ENCODE data around the gene GABBR2.
"Not testable (repeated sequence)": the region's sequence is repeated elsewhere in the genome, so short reads cannot be mapped to it uniquely, and the experiment has no call there.

DNA sequence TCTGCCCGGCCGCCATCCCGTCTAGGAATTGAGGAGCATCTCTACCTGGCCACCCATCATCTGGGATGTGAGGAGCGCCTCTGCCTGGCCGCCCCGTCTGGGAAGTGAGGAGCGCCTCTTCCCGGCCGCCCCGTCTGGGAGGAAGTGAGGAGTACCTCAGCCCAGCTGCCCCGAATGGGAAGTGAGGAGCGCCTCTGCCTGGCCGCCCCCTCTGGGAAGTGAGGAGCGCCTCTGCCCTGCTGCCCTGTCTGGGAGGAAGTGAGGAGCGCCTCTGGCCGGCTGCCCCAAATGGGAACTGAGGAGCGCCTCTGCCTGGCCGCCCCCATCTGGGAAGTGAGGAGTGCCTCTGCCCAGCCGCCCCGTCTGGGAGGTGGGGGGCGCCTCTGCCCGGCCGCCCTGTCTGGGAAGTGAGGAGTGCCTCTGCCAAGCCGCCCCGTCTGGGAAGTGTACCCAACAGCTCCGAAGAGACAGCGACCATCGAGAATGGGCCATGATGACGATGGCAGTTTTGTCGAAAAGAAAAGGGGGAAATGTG lies 244.5 kb downstream of the GABBR2 start:
- TF ChIP-seq, protein P1, sequence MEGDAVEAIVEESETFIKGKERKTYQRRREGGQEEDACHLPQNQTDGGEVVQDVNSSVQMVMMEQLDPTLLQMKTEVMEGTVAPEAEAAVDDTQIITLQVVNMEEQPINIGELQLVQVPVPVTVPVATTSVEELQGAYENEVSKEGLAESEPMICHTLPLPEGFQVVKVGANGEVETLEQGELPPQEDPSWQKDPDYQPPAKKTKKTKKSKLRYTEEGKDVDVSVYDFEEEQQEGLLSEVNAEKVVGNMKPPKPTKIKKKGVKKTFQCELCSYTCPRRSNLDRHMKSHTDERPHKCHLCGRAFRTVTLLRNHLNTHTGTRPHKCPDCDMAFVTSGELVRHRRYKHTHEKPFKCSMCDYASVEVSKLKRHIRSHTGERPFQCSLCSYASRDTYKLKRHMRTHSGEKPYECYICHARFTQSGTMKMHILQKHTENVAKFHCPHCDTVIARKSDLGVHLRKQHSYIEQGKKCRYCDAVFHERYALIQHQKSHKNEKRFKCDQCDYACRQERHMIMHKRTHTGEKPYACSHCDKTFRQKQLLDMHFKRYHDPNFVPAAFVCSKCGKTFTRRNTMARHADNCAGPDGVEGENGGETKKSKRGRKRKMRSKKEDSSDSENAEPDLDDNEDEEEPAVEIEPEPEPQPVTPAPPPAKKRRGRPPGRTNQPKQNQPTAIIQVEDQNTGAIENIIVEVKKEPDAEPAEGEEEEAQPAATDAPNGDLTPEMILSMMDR (IDR thresholded peaks at IDR 0.05; ENCODE audit: low read length): not testable (repeated sequence)
- TF ChIP-seq EZH2phosphoT487 (IDR thresholded peaks at IDR 0.05; ENCODE audit: low read length); EZH2 (optimal IDR thresholded peaks at IDR 0.05; ENCODE audit: low read depth, low read length): not testable (repeated sequence)

Measured in MM.1S (cell line).